Measurements from ENCODE around the gene CRY1.
"Not testable (repeated sequence)": the region's sequence is repeated elsewhere in the genome, so short reads cannot be mapped to it uniquely, and the experiment has no call there.

CRY1 gene

DNA sequence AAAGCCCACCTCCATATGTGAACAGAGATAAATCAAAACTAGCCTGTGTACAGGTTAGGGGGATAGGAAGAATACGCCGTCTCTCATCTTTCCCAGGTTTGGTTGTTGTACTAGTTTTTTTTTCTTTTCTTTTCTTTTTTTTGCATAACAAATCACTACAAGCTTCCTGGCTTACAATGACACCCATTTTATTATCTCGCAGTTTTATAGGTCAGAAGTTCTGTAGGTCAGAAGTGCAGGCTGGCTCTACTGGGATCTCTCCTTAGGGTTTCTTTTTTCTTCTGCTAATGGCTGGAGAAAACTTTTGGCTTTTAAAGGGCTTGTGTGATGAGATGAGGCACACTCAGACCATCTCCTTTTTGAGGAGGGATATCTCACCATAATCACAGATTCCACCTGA, 25.7 kb upstream of the CRY1 start:
- no peak overlapping the region for H3K27ac ChIP-seq
- TF ChIP-seq, protein P1, sequence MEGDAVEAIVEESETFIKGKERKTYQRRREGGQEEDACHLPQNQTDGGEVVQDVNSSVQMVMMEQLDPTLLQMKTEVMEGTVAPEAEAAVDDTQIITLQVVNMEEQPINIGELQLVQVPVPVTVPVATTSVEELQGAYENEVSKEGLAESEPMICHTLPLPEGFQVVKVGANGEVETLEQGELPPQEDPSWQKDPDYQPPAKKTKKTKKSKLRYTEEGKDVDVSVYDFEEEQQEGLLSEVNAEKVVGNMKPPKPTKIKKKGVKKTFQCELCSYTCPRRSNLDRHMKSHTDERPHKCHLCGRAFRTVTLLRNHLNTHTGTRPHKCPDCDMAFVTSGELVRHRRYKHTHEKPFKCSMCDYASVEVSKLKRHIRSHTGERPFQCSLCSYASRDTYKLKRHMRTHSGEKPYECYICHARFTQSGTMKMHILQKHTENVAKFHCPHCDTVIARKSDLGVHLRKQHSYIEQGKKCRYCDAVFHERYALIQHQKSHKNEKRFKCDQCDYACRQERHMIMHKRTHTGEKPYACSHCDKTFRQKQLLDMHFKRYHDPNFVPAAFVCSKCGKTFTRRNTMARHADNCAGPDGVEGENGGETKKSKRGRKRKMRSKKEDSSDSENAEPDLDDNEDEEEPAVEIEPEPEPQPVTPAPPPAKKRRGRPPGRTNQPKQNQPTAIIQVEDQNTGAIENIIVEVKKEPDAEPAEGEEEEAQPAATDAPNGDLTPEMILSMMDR (conservative IDR thresholded peaks at IDR 0.05): no peak

DNA sequence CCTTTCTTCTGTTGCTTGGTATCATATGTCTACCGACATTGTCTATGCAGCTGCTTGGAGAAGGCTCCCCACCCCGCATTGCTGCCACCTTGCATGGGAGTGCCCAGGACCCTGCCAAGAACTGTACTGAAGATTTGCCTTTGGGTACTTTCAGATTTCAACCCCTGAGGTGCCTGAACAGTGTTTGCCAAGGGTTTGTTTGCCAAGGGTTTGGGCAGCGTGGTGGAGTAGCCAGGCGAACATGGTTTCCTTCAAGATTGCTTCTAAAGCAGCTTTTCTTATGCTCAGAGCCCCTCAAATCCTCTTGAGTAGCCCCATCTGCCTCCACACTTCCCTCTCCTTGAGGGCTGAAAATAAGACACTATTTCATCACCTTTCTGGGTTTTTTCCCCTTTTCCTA, 25.3 kb upstream of the CRY1 start:
- TF ChIP-seq, protein P1 (conservative IDR thresholded peaks at IDR 0.05): no peak
- H3K27ac ChIP-seq: no peak overlapping the region

DNA sequence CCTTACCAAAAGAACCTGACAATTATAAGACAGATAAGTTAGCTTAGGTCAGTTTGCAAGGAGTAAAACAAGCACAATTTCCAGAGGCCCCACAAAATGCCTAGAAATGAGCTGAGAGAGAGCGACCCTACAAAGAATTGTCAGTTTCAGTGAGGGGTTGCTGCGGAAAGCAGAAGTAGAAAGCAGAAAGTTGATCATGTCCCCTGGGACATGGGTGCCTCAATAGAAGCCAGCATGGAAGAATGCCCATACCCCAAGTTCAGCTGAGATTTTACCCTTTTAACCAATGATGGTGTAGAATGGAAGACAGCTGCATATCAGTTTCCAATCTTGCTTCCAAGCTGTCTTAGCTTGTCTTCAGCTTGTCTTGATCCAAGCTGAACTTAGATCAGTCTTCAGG, 21.8 kb upstream of the CRY1 start:
- TF ChIP-seq, protein P1 (conservative IDR thresholded peaks at IDR 0.05): no peak

DNA sequence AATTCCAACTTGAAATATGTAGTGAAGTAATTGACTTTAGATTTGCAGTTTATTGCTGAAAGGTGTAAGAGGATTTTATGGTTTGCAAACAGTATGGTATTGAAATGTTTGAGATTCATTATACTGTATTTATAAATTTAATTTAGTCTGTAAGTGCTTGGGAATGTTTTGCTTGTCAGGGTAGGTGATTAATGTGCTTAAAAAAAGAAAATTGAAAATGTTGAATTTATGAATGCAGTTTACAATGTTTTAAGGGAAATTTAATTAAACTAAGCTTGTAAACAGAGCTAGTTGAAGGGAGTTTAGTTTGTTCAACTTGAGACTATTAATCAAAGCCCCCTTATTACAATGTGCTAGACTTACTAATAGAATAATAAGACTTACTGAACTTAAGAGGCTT, 18.0 kb upstream of the CRY1 start:
- H3K27ac ChIP-seq: no peak overlapping the region
- TF ChIP-seq, protein P1 (conservative IDR thresholded peaks at IDR 0.05): no peak

More for the DNA sequence above, 21.8 kb upstream of the CRY1 start:
- H3K27ac ChIP-seq: peak overlapping the region; percentile 79

DNA sequence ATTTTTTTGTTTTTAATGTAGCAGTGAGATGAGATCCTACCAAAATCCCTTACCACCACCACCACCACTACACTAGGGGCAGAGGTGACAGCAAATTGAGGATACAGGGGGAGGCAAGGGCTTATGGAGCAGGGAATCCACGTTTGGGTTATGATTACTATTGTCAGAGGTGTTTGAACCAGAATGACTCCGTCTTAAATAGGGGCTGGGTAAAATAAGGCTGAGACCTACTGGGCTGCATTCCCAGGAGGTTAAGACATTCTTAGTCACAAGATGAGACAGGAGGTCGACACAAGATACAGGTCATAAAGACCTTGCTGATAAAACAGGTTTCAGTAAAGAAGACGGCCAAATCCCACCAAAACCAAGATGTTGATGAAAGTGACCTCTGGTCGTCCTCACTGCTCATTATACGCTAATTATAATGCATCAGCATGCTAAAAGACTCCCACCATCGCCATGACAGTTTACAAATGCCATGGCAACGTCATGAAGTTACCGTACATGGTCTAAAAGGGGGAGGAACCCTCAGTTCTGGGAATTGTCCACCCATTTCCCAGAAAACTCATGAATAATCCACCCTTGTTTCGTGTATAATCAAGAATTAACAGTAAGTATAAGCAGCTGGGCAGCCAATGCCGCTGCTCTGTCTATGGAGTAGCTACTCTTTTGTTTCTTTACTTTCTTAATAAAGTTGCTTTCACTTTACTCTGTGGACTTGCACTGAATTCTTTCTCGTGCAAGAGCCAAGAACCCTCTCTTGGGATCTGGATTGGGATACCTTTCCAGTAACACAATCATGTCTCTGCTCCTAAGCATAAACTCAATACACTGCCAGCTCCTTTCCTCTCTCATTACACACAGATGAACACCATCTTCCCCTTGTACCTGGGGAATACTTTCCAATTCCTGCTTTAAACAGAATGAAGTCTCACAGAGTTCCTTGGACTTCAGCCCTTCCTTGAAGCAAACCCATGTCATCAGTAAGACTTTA, 16.7 kb upstream of the CRY1 start:
- H3K27ac ChIP-seq: no peak overlapping the region

DNA sequence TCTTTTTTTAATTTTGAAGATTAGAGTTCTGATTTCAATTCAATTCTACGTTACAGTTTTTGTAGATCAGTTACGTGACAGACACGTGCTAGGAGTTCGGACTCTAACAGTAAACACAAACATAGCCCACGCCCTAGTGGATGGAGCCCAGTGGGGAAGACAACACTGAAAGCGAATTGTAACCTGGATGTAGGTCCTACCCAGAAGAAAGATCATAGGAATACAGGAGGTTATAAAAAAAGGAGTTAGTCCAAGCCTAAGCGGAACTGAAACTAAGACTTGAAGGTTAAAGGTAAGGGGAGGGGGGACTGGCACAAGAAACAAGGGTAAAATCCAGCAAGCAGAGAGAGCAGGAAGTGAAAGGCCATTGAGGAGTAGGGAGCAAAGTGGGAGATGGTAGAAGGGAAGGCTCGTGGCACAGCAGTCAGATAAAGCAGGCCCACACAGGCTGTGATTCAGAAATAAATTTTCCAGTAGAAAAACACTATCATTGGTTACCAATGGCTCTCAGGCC, 15.7 kb upstream of the CRY1 start:
- no peak overlapping the region for H3K27ac ChIP-seq
- TF ChIP-seq, protein P1 (conservative IDR thresholded peaks at IDR 0.05): no peak

More for the DNA sequence above, 16.7 kb upstream of the CRY1 start:
- TF ChIP-seq, protein P1 (conservative IDR thresholded peaks at IDR 0.05): no peak

DNA sequence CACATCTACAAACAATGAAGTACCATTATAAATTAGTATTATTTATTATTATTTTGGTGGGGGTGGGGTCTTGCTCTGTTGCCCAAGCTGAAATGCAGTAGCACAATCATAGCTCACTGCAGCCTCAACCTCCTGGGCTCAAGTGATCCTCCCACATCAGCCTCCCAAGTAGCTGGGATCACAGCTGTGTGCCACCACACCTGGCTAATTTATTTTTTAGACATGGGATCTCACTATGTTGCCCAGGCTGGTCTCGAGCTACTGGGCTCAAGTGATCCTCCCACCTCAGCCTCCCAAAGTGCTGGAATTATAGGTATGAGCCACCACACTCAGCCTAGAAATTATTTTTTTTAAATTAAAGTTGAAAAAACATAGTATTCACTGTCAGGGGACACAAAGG, 15.0 kb upstream of the CRY1 start:
- not testable (repeated sequence) for H3K27ac ChIP-seq

DNA sequence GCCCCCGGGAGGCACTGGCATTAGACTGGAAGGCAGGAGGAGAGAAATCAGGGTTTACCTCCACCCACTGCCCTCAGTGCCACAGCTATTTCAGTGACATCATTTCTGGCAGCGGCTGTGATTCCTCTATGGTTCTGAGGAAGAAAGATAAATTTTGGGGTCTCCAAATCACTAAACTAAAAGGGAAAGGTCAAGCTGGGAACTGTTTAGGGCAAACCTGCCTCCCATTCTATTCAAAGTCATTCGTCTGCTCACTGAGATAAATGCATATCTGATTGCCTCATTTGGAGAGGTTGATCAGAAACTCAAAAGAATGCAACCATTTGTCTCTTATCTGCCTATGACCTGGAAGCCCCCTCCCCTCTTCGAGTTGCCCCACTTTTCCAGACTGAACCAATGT, 14.0 kb upstream of the CRY1 start:
- H3K27ac ChIP-seq: no peak overlapping the region
- TF ChIP-seq, protein P1 (conservative IDR thresholded peaks at IDR 0.05): no peak

All from VCaP (cell line).